ENCODE data around the gene RRAD.

RRAD gene

GRCh38 chr16:66872943-66873684, 52.2 kb downstream of the RRAD start:
- peak; percentile 48 for DNase-seq

- DNase-seq = no peak
Measured at GRCh38 chr16:66872559-66872942, 52.8 kb downstream of the RRAD start.

GRCh38 chr16:66871840-66872239, 53.5 kb downstream of the RRAD start:
- no peak for DNase-seq
